Mammary epithelial cell (primary cell): ENCODE data around the gene PIANP.

Source experiments
- CTCF ChIP-seq, 2 donors: IDR thresholded peaks in 1 of 2; conservative IDR thresholded peaks in 1 of 2; 2 replicates each; pipeline ENCODE4 v1.5.1; 2011 to 2012; ENCODE audit warnings: inconsistent platforms in 2 of 2, low read length in 2 of 2, mild to moderate bottlenecking in 2 of 2, control low read depth in 1 of 2, low read depth in 1 of 2; ENCODE audit not compliant: insufficient read depth in 1 of 2; ENCODE audit errors: extremely low read depth in 1 of 2
- EZH2 ChIP-seq: IDR thresholded peaks from 2 replicates; pipeline ENCODE4 v1.6.1; 2012; ENCODE audit warnings: low read length, inconsistent platforms, borderline replicate concordance

- no peak for TF ChIP-seq CTCF (conservative IDR thresholded peaks at IDR 0.05 in 1 of 2, IDR thresholded peaks at IDR 0.05 in 1 of 2; ENCODE audit: extremely low read depth in 1 of 2, insufficient read depth in 1 of 2, low read depth in 1 of 2, low read length in 2 of 2)
- TF ChIP-seq EZH2: no peak
Observed at GRCh38 chr12:6653987-6654386, 46.6 kb downstream of the PIANP start.
